Gastroesophageal sphincter (tissue), 3 donors: ENCODE data around the gene NOS3.

Experiments
- EP300 ChIP-seq: sonication (generic); formaldehyde crosslinking; IDR thresholded peaks from one replicate; pipeline ENCODE4 v1.6.1; 2017; ENCODE audit warnings: antibody characterized with exemption, mild to moderate bottlenecking
- POLR2A ChIP-seq, 2 donors: fragments of 450-650 bp; IDR thresholded peaks; one replicate each; pipeline ENCODE4 v1.6.1; 2017; ENCODE audit warnings: antibody characterized with exemption in 2 of 2, mild to moderate bottlenecking in 2 of 2, moderate library complexity in 1 of 2
- POLR2AphosphoS5 ChIP-seq: sonication (generic); formaldehyde crosslinking; IDR thresholded peaks from one replicate; pipeline ENCODE4 v1.6.1; 2017; ENCODE audit warnings: antibody characterized with exemption
- TF ChIP-seq, protein P1 (sequence below), 4 experiments: fragments of 200-600 bp in 2 of 4; fragments of 450-650 bp in 2 of 4; sonication (generic) in 1 of 4; IDR thresholded peaks; one replicate each; pipeline ENCODE4 v1.5.1; 2017 to 2019; ENCODE audit warnings: antibody characterized with exemption in 4 of 4, mild to moderate bottlenecking in 2 of 4, moderate library complexity in 2 of 4

- TF ChIP-seq, protein P1, sequence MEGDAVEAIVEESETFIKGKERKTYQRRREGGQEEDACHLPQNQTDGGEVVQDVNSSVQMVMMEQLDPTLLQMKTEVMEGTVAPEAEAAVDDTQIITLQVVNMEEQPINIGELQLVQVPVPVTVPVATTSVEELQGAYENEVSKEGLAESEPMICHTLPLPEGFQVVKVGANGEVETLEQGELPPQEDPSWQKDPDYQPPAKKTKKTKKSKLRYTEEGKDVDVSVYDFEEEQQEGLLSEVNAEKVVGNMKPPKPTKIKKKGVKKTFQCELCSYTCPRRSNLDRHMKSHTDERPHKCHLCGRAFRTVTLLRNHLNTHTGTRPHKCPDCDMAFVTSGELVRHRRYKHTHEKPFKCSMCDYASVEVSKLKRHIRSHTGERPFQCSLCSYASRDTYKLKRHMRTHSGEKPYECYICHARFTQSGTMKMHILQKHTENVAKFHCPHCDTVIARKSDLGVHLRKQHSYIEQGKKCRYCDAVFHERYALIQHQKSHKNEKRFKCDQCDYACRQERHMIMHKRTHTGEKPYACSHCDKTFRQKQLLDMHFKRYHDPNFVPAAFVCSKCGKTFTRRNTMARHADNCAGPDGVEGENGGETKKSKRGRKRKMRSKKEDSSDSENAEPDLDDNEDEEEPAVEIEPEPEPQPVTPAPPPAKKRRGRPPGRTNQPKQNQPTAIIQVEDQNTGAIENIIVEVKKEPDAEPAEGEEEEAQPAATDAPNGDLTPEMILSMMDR (IDR thresholded peaks at IDR 0.05): no peak
- no peak for TF ChIP-seq POLR2A (IDR thresholded peaks at IDR 0.05)
- TF ChIP-seq EP300: no peak
- TF ChIP-seq POLR2AphosphoS5: no peak
Observed at GRCh38 chr7:151016942-151017341, 26.1 kb downstream of the NOS3 start.
